HG02623 (cell line): ENCODE data around the gene ARHGAP15.

Experiments
- ATAC-seq: cut with Tn5 transposase; IDR thresholded peaks from one replicate; pipeline ENCODE4 v1.9.1; 2021; ENCODE audit warnings: moderate library complexity; ENCODE audit not compliant: unreplicated experiment

The ARHGAP15 gene

DNA sequence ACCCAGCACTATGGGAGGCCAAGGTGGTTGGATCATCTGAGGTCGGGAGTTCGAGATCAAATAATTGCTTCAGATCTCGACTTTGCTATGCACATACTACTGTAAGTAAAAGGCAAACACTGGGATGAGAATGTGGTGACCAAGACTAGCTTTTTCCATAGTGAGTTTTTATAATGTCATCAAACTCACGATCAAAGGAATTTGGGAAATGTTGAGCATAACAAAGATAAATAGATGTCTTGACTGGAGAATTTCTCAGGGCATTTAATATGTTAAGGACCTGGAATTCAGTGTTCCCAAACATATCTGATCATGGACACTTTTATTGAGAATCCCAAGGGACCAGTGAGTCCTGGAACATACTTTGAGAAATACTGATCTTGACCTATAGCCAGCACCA is 205.6 kb downstream of the ARHGAP15 start:
- no peak for ATAC-seq

DNA sequence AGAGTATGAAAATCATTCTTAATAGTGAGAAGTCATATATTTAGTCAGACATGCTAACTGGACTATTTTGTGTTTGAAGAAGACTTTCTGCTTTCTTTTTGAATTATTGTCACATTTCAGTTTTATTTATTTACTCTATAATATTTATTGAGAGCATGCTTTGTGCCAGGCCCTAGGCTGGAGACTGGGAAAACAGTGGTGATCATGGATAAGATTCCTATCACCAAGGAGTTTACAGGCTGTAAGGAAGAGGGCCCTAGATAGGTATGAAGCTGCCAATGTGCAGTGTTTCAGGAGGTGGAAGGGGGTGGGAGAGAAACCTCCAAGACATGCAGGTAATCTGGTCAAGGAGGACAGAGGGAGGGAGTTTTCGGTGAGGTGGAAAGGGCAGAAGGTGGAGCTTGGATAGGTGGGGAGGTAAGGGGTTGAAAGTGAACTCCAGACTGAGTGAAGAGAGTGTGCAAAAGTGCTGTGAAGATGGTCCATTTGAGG is 207.5 kb downstream of the ARHGAP15 start:
- ATAC-seq, result no peak

DNA sequence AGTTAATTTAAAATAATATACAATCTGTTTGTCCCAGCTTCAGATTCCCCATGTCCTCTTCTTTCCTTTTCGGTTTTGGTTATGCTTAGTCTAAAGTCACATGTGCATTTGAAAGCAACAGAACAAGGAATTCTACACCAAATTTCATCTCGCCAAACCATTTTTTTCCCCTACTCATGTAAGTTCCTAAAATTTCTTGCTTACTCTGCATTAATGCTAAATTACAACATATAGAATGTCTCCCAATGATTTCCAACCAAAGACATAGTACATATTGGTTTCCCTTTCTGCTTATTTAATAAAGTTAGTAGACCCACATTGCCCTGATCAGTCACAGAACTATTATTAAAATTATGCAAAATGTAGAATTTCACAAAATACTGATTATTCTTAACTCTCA is 212.3 kb downstream of the ARHGAP15 start:
- no peak for ATAC-seq

DNA sequence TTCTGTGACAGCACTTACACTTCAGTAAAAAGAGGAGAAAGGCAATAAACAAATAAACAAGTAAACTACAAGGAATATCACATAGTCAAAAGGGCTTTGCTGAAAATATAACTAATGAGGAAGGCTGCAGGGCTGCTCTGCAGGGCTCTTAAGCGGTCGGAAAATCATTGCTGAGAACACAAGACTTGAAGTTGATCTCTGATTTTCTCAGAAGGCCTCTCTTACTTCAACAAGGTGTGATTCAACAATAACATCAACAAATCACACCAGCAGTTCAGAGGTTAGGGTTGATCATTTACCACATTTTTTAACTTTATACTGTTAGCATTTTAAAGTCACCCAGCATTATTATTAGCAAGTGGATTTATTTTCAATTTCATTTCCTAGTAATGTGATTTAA is 215.6 kb downstream of the ARHGAP15 start:
- no peak for ATAC-seq

DNA sequence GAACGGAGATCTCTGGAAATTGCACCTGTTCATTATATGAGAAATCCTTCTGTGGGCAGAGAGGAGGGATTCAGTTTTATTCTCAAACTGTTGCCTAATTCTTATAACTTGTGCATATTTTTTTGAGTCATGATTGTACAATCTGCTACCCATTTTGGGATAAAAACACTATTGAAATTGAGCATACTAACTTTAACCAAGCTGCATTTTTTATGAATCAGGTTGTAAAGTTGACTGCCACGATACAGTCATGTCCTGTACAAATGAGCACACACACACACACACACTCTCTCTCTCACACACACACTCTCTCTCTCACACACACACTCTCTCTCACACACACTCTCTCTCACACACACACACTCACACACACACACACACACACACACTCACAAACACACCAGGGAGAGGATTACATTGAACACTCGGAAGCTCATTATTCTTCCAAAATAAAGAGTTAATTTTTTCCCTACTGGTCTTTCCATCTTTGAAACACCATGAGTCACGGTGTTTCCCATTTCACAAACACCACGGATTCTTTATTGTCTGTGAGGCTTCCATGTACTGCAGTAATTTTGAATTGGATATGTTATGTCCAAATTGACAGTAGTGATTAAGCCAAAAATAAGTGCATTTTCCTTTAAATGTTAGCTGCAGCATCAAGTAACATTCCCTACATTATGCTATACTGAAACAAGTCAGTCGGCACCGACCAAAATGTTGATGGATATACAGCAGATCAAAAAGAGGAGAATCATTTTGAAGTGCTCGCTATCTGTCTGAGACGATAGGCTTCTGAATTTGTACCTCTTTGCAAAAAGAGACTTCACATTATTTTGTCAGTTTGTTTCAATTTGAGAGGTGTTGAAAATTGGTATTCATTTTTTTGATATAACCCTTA is 216.9 kb downstream of the ARHGAP15 start:
- ATAC-seq, result no peak

DNA sequence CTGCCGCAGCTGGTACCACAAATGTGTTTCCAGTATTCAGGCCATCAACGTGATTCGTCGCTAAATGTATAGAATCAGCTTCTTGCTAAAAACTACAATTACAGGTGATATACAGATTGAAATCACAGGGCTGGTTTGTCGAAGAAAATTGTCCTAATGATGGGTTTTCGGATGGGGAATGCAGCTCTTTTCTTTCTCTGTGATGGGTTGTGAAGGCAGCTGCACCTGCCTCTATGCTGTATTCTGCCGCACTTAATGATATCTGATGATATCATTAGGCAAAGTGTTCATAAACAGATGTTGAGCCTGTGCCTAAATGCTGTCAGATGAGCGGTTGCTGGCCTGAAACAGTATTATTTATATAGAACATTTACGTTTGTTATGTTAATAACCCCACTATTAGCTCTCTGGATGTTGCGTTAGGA is 218.1 kb downstream of the ARHGAP15 start:
- no peak for ATAC-seq

DNA sequence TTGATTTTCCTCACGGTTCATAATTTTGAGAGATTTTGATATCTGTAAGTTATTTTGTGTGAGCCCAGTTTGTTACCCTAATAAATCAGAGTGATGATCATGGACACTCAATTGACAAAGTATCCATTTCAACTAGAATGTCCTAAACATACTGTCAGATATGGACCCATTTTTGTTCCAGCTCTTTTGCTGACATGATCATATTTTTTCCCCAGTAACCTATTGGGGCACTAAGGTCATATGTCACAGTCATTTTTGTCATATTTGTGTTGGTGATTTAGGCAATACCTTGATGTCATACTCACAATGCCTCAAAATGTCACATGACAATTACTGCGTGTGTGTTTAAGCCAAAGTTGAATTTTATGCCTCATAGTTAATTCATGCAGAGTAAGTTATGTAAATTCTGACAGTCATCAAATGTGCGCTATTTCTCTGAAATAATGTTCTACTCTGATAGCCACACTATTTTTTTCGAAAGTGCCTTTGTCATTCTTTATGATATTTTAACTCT is 218.7 kb downstream of the ARHGAP15 start:
- ATAC-seq, result no peak

DNA sequence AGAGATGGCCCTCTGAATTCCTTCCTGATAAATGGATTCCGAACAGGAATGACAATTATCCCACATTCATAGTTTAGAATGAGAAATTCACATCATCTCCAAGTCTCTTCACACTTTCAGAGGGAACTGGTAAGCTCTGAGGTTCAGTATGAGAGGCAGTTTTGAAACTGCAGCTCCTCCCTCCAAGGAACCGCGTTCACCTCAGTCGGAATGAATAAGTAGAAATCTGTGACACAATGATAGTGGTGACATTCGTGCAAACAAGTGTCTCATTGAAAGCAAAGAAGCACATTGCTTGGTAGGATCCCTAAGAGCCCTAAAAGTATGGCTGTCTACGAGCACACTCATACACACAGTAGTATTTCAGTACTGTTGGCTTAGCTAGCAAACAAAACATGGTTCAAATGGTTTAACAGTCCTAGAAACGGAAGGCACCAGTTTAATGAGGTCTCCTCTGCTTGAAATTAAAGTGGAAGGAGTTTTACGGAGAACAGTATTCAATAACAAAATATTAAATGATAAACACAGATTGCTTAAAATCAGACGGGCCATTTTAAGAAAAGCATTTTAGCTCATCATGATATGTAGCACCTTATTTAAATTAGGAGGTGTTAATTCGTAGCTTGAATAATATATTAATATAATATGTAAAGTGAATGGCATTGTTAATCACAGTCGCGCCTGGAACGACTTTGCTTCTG is 225.0 kb downstream of the ARHGAP15 start:
- ATAC-seq, result no peak

DNA sequence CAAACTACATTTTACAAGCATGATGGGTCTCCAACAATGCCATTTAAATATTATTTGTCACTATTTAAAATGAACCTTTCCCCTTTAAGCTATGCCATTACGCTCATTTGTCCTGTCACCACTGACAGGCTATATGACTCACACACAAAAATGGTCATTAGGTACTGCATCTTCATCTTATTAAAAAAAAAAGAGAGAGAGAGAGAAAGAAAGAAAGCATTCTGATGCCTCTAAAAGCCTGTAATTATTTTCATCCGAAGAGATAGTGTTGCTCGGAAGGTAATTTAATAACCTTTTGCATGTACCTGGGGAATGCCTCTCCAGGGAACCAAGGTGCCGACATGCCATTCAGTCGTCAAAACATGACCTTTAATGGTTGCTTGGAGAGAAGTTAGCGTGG is 226.7 kb downstream of the ARHGAP15 start:
- ATAC-seq, result no peak

DNA sequence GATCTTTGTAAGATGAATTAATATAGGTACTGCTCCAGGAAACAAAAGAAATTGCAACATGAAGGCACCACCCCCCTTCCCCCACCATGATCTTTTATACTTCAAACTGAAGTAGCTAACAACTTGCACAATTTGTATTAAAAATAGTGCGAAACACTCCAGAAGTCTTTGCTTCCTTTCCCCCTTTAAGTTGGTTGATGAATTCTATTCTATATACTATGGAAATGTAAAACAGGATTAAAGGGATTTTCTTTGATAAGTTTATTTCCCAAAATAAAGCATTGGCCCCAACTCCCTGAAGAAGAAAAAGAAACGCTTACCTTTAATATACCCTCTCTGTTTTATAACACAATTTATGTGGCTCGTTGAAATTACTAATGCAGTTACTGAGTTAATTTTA is 227.1 kb downstream of the ARHGAP15 start:
- ATAC-seq, result no peak

DNA sequence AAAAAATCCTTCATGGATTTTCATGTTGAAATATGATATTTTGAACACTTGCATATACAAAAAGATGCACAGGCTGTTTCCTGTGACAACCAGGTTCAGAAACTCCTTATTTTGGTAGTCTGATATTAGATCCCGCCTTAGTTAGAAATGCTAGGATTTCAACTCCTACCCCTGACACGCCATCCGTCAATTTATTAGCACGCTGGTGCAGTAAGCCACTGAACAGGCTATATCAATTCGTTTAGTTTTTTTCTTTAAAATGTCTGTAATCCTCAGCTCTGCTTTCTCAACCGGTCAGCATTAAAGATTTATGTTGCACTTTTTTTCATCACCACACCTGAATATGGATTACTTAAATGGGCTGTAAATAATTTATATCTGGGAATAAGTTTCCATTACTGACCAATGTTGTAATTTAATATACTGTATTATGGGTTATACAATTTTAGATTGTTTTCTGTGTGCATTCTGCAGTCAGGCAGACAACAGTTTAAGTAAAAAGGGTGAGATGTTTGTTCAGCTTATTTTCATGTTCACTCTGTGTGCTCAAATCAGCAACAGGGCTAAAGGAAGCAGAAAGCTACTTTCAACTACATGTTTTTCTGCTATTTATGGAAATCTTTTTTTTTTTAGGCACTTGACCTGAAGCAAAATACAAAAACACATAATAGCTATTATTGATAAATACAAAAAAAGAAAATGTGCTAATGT is 227.7 kb downstream of the ARHGAP15 start:
- no peak for ATAC-seq

DNA sequence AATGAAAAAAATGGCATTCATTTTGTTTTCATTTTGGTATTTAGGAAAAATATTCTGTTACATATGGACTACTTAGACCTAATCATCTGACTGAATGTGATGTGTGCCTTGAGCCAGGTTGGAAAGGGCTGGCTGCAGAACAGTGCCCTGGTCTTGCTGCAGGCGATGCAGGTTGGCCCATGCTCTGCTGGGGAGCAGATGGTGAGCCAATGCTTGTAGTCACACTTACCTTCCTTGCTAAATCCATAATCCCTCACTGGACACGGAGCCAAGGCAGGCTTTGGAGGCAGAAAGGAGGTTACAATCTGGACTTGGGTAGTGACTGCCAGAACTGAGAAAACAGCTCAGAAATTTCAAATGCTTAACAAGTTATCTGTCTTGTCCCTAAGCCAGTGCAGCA is 228.7 kb downstream of the ARHGAP15 start:
- ATAC-seq, result no peak

DNA sequence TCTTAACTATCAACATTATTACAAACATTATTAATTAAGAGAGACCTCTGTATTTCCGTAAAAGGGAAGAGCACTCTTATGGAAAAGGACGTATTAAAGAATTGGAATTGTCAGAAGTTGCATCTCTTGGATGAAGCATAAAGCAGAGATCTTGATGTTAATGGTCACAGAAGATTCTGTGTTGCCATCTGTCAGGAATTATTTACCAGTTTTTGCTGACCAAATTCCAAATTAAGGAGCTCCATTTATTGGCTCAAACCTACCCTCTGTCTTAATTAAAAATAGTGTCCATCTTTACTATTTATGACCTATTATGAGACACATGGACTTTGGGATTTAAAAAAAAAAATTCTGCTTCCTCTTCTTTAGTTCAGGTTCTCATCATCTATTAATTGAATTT is 232.1 kb downstream of the ARHGAP15 start:
- no peak for ATAC-seq

DNA sequence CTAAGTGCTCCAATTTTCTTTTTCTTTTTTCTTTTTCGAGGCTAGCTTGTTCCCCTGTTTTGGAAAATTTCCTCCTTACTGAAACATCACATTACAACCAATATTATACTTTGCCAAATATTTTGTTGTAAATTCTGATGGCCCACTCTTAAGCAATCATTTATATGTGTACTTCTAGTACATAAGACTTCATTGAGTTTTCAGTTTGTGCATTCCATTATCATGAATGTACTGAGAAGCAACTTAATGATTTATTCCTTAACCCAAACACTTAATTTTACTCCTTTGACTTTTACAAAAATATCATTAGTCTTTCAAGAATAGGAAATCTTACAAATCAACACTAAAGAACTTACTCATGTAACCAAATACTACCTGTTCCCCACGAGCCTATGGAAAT is 242.4 kb downstream of the ARHGAP15 start:
- ATAC-seq, result no peak

DNA sequence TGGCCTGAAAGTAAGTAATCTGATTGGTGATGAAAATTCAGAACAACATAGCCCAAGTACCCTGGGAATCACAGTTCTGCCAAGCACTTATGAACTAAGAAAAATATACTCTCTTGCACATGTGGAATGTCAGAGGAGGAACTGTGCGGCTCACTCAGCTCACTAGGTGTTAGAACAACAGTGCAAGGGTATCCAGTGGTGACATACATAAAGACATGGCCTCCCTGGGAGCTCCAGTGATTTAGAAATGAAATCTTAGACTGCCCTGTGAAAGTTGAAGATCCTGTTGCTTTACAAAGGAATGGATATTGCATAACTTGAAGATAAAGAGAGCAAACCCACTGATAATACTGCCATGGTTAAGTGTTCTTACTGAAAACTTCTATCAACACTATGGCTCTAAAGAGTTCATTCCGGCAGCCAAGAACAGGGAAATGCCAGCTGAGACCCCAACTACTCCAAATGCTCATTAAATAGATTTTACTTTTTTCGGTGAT is 246.2 kb downstream of the ARHGAP15 start:
- no peak for ATAC-seq

DNA sequence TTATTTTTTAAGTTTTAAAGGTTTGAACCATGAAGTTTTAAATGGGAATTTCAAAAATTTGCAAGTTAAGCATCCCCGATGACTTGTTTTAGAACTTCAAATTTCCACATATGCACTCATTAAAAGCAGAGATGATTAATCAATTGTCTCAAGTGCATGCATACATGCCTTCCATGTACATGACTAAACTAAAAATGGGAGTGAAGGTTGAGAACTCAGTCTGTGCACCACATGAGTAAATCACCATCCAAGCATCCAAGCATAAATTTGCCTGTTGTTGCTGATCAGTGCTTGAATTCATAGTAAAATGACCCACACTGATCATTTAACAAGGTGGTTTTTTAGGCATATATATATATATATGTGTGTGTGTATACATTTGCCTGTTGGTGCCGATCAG is 249.8 kb downstream of the ARHGAP15 start:
- no peak for ATAC-seq

DNA sequence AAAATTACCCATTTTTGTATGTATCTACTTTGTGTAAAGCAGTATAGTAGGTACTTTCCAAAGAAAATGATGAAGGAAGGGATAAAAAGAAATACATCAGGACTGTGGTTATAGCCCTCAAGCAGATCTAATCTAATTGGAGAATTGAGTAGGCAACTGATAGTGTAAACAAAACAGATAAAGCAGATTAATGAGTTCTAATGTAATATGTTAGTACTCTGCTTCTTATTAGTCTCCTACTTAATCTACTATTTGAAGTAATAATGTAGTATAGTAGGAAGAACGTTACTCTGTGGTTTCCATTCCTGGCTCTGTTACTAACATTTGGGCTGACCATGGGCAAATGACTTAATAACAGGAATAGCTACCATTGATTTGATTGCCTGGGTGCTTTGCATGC is 250.7 kb downstream of the ARHGAP15 start:
- ATAC-seq, result no peak

DNA sequence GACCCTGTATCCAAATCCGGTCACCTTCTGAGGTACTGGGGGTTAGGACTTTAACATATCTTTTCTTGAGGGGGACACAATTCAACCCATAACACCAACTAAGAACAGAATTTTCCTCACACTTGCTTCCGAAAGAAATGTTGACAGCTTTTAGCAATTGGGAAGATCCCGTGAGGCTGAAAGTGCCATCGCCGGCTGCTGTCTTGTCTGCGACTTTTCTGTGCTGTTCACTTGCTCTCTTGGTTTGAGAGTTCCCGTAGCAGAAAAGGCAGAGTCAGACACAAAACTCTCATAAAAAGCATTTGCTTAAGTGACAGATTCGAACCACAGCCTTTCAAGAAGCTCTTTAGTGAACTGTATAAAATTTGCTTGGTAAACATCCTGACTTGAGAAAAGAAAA is 253.4 kb downstream of the ARHGAP15 start:
- no peak for ATAC-seq

DNA sequence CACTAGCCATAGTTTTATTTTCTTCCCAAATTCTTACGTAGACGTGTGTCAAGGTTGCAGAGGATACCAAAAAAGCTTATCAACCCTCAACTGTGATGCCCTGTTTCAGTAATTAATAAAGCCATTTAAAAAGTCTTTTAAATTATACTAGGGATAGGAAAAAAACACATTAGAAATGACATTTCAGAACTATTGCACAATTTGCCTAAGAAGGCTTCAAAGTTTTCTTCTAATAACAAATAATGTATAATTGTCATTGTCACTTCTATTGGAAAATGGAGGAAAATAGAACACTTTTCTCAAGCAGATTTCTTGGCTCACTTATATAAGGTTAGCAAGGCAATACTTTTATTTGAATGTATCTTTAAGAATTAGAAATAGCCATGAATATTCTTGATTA is 253.8 kb downstream of the ARHGAP15 start:
- no peak for ATAC-seq

DNA sequence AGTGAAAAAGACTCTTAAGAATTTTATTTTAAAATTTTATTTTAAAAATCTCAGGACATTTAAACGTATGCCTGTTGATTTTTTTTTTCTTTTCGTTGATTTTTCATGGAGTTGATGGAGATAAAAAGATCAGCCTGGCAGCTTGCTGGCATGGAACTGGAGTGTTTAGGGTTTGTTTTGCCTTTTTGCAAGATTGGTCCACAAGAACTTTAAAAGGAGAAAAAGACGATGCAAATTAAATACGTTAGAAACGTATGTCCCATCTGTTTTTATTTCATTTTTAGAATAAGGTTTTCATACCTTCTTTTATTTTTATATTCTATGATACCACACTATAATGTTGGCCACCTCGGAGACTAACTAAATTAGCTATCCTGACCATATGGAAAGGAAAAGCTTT is 254.9 kb downstream of the ARHGAP15 start:
- ATAC-seq, result no peak

DNA sequence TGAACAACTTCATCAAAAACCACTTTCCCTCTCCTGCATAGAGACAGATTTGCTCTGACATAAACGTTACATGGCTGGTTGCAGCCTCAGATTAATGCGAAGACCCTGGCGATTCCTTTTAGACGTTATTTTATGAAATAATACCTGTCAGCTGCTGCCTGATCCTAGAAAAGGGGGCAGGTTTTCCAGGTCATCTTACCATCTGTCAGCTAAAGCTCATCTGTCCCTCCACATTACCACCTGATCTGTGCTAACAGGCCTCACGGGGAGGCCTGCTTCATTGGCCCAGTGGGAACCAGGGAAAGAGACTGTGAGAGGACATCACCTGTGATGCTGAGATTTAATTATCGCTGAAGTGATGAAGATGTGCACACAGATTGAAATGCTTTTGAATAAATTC is 261.0 kb downstream of the ARHGAP15 start:
- ATAC-seq, result no peak
